Measurements from ENCODE around the gene WASF2. TPM values are rescaled to one million over a fixed set of nuclear protein-coding genes. Genes with fewer than 3 reads are reported as not detected.

WASF2 gene
- total and polyA plus RNA-seq, 2 of the 4 experiments (the other 2 are of a cell fraction): 7.9 to 45.4 TPM

DNA sequence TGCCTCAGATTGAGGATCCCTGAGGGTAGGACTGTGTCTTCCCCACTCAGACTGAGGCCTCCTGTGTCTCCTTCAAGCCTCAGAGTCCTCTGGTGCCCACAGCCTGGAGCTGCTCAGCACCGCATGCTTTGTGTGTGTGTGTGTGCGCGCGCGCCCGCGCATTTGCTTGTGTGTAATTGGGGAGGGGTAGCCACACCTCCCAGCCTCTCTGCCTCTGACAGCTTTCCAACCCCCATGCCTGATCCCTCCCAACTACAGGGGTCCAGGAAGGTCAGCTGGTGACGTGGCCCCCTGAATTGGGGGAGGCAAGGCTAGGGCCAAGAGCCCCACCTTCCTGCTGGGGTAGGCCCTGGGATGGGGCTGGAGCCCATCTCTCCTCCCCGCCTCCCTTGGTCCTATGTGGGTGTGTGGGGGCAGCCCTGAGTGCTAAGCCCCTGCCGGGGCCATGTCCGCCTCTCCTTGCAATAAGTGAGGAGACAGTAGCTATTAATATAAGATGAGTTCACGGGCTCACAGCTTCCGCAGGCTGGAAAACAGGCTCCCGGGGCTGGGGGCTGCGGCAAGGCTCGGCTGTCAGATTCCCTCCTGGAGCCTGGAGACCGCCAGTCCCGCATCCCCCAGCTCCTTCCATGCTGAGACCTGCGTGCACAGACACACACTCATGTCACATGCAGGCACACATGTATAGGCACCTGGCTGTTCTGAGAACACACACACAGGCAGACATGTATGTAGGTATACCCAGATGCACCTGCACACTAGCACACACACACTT is 90.5 kb downstream of the WASF2 start:
- DNase-seq: no peak
- CTCF ChIA-PET: no interaction called here
- H2AFZ ChIP-seq (replicated peaks; ENCODE audit: low read length, poor library complexity): peak overlapping the region; percentile 14
- TF ChIP-seq CEBPB (IDR thresholded peaks at IDR 0.05; ENCODE audit: low read depth, low read length): no peak
- no peak for TF ChIP-seq MXI1 (IDR thresholded peaks at IDR 0.05; ENCODE audit: borderline replicate concordance, low read depth, low read length)
- no peak for TF ChIP-seq RFX5 (IDR thresholded peaks at IDR 0.05; ENCODE audit: low read depth, low read length)
- TF ChIP-seq, protein P1, sequence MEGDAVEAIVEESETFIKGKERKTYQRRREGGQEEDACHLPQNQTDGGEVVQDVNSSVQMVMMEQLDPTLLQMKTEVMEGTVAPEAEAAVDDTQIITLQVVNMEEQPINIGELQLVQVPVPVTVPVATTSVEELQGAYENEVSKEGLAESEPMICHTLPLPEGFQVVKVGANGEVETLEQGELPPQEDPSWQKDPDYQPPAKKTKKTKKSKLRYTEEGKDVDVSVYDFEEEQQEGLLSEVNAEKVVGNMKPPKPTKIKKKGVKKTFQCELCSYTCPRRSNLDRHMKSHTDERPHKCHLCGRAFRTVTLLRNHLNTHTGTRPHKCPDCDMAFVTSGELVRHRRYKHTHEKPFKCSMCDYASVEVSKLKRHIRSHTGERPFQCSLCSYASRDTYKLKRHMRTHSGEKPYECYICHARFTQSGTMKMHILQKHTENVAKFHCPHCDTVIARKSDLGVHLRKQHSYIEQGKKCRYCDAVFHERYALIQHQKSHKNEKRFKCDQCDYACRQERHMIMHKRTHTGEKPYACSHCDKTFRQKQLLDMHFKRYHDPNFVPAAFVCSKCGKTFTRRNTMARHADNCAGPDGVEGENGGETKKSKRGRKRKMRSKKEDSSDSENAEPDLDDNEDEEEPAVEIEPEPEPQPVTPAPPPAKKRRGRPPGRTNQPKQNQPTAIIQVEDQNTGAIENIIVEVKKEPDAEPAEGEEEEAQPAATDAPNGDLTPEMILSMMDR (conservative IDR thresholded peaks at IDR 0.05; ENCODE audit: low read depth, low read length): no peak
- TF ChIP-seq FOS (IDR thresholded peaks at IDR 0.05; ENCODE audit: low read depth, low read length): no peak
- TF ChIP-seq, protein P2, sequence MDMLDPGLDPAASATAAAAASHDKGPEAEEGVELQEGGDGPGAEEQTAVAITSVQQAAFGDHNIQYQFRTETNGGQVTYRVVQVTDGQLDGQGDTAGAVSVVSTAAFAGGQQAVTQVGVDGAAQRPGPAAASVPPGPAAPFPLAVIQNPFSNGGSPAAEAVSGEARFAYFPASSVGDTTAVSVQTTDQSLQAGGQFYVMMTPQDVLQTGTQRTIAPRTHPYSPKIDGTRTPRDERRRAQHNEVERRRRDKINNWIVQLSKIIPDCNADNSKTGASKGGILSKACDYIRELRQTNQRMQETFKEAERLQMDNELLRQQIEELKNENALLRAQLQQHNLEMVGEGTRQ (IDR thresholded peaks at IDR 0.05; ENCODE audit: low read depth, low read length): no peak
- TF ChIP-seq SMC3 (IDR thresholded peaks at IDR 0.05; ENCODE audit: low read depth, low read length): no peak
- TF ChIP-seq BHLHE40 (IDR thresholded peaks at IDR 0.05; ENCODE audit: low read depth, low read length): no peak
- no peak for TF ChIP-seq POLR2A (IDR thresholded peaks at IDR 0.05; ENCODE audit: low read depth, low read length)
- TF ChIP-seq CHD1 (IDR thresholded peaks at IDR 0.05; ENCODE audit: low read depth, low read length): no peak
- no peak for TF ChIP-seq RAD21 (IDR thresholded peaks at IDR 0.05; ENCODE audit: low read length)
- no peak for TF ChIP-seq MAFK (IDR thresholded peaks at IDR 0.05; ENCODE audit: low read depth, low read length)
- TF ChIP-seq RCOR1 (IDR thresholded peaks at IDR 0.05; ENCODE audit: insufficient replicate concordance, low read length): no peak
- no peak for TF ChIP-seq MAZ (IDR thresholded peaks at IDR 0.05; ENCODE audit: borderline replicate concordance, low read depth, low read length)

More for the DNA sequence above, 90.5 kb downstream of the WASF2 start:
- Histone ChIP-seq H3K14ac (replicated peaks; ENCODE audit: low read depth, low read length) (peak overlapping the region; percentile 44; the same call in 1 of the 2 replicates), H2BK15ac (ENCODE audit: low read depth, low read length) (no peak overlapping the region), H3K4me1 (ENCODE audit: control insufficient read depth, insufficient read depth, low read length) (peaks cover 19% of the 10 kb centered on the region), H2BK20ac (ENCODE audit: low read depth, low read length) (no peak overlapping the region), H3K4me2 (ENCODE audit: low read depth, low read length) (no peak overlapping the region), H4K5ac (ENCODE audit: low read depth, low read length) (no peak overlapping the region), H4K8ac (ENCODE audit: low read depth in 2 of 2, low read length in 2 of 2) (no peak overlapping the region), H3K23ac (ENCODE audit: low read depth, low read length) (0 out of 2 replicates have a peak overlapping the region, but pooled peaks have one; percentile 67), H3K9me3 (ENCODE audit: control insufficient read depth, insufficient read depth, low read length) (no peaks in the 10 kb centered on the region), H3K18ac (ENCODE audit: low read depth, low read length) (no peak overlapping the region), H2BK5ac (ENCODE audit: low read depth, low read length, poor library complexity, severe bottlenecking) (no peak overlapping the region), H3K4me3 (ENCODE audit: insufficient read depth, low read depth, low read length) (no peak overlapping the region), H3K36me3 (ENCODE audit: control insufficient read depth, insufficient read depth, low read length) (no peaks in the 10 kb centered on the region), H3K27me3 (ENCODE audit: control insufficient read depth, insufficient read depth, low read length) (no peaks in the 10 kb centered on the region), H2AK9ac (replicated peaks; ENCODE audit: low read depth, low read length, poor library complexity) (peak overlapping the region; percentile 29), H4K91ac (ENCODE audit: insufficient read depth, low read depth, low read length) (no peak overlapping the region), H2AK5ac (ENCODE audit: low read depth, low read length) (peak overlapping the region; percentile 33; the same call in 1 of the 2 replicates), H3K27ac (ENCODE audit: insufficient read depth, low read length) (no peak overlapping the region), H3K9ac (ENCODE audit: low read depth, low read length) (no peak overlapping the region), H3K4ac (ENCODE audit: low read depth, low read length) (no peak overlapping the region), H3K56ac (ENCODE audit: extremely low read depth, insufficient read depth, low read length) (no peak overlapping the region), H3K9me1 (ENCODE audit: insufficient read depth, low read length) (peaks cover 15% of the 10 kb centered on the region), H4K20me1 (ENCODE audit: insufficient read depth, low read length) (peaks cover 12% of the 10 kb centered on the region; the same call in 1 of the 2 replicates), H2BK120ac (ENCODE audit: low read depth, low read length) (no peak overlapping the region), H3K79me1 (ENCODE audit: low read depth in 1 of 2, low read length in 2 of 2) (peaks cover 0 to 13% of the 10 kb centered on the region in 2 experiments; a peak in 2 of 4 replicates)
- POLR2A ChIA-PET (ENCODE audit: unreplicated experiment): no interaction called here
- in situ Hi-C loops (cut with MboI; ENCODE audit: low sequenced_read_pairs): loop anchor here (5.0 to 10.0 kb wide), 2 partner anchors 208 to 295 kb away; no protein-coding TSS in a partner anchor
- BruUV-seq (replicated peaks): no TSS peak
- no CpG with 5 or more reads among the region's 19 CpGs for WGBS, 2 experiments (ENCODE audit: extremely low coverage in 2 of 2, insufficient read length in 1 of 2)
- dilution Hi-C loops (cut with HindIII; ENCODE audit: low sequenced_read_pairs, unreplicated experiment): no loop called here
- ATAC-seq (ENCODE audit: low read depth): 0 out of 2 replicates have a peak, but pooled peaks have one; percentile 2
- intact Hi-C loops (cut with micrococcal nuclease): loop anchor here (10.0 kb wide), 1 partner anchor 205 kb away; no protein-coding TSS in a partner anchor
